Vagina (tissue), 2 donors: Measurements from ENCODE around the gene SGCD.

Experiments used
- POLR2A ChIP-seq, 2 donors: fragments of 450-650 bp; IDR thresholded peaks; one replicate each; pipeline ENCODE4 v1.6.1; 2017; ENCODE audit warnings: antibody characterized with exemption in 2 of 2, mild to moderate bottlenecking in 2 of 2, moderate library complexity in 2 of 2
- TF ChIP-seq, protein P1 (sequence below), 3 experiments: fragments of 450-650 bp in 2 of 3; fragments of 200-600 bp in 1 of 3; sonication (generic) in 1 of 3; IDR thresholded peaks; one replicate each; pipeline ENCODE4 v1.5.1; 2017 to 2019; ENCODE audit warnings: antibody characterized with exemption in 3 of 3, mild to moderate bottlenecking in 2 of 3, moderate library complexity in 2 of 3

DNA sequence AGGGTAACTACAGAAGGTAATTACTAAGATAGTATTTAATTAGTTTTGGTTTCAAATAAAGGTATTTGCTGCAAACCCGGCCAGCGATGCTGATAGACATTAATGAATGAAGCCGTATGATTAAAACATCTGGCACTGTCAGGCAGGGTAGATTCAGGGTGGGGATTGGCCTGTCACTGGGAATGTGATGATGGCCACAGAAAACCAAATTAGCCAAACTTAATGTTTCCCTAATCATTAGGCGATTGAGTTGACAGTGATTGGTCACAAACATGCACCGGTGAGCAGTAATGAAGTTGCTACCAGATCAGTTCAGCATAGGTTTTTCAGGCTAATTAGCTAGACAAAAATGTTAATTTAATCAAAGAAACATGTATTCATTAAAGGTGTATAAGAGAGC, 107.5 kb downstream of the SGCD start:
- TF ChIP-seq, protein P1, sequence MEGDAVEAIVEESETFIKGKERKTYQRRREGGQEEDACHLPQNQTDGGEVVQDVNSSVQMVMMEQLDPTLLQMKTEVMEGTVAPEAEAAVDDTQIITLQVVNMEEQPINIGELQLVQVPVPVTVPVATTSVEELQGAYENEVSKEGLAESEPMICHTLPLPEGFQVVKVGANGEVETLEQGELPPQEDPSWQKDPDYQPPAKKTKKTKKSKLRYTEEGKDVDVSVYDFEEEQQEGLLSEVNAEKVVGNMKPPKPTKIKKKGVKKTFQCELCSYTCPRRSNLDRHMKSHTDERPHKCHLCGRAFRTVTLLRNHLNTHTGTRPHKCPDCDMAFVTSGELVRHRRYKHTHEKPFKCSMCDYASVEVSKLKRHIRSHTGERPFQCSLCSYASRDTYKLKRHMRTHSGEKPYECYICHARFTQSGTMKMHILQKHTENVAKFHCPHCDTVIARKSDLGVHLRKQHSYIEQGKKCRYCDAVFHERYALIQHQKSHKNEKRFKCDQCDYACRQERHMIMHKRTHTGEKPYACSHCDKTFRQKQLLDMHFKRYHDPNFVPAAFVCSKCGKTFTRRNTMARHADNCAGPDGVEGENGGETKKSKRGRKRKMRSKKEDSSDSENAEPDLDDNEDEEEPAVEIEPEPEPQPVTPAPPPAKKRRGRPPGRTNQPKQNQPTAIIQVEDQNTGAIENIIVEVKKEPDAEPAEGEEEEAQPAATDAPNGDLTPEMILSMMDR (IDR thresholded peaks at IDR 0.05) = no peak
- no peak for TF ChIP-seq POLR2A (IDR thresholded peaks at IDR 0.05)
